WTC11 (cell line): Measurements from ENCODE around the gene IGFN1. TPM values are rescaled to one million over a fixed set of nuclear protein-coding genes. Genes with fewer than 3 reads are reported as not detected.

ENCODE experiments used
- ATAC-seq: fragments of 200-7000 bp; cut with Tn5 transposase; 2 replicates; pipeline ENCODE4 v1.10.0; 2021; ENCODE audit warnings: mild to moderate bottlenecking, moderate library complexity
- CTCF ChIA-PET: fragments of 300-600 bp; sonication (Branson Sonifier 250); formaldehyde crosslinking; loops from one replicate; lab custom pipeline; 2021; ENCODE audit warnings: antibody characterized with exemption; lab: Charles Lee
- POLR2A ChIA-PET: fragments of 350-600 bp; sonication (Branson Sonifier 250); formaldehyde crosslinking; loops from one replicate; lab custom pipeline; 2021; ENCODE audit warnings: antibody characterized with exemption; lab: Charles Lee
- DNase-seq: peaks from one replicate; pipeline ENCODE4 v3.0.0; 2021; ENCODE audit warnings: low spot score
- H3K27ac Mint-ChIP-seq: 2 replicates; pipeline ENCODE4 v1.8.0; 2021; ENCODE audit warnings: mixed read lengths
- H3K27me3 Mint-ChIP-seq: 2 replicates; pipeline ENCODE4 v1.8.0; 2021; ENCODE audit warnings: low read depth, mild to moderate bottlenecking, moderate library complexity, mixed read lengths
- H3K36me3 Mint-ChIP-seq: 2 replicates; pipeline ENCODE4 v1.8.0; 2021; ENCODE audit warnings: mixed read lengths
- H3K4me1 Mint-ChIP-seq: 2 replicates; pipeline ENCODE4 v1.8.0; 2022; ENCODE audit warnings: mixed read lengths
- H3K4me3 Mint-ChIP-seq: 2 replicates; pipeline ENCODE4 v1.8.0; 2021; ENCODE audit warnings: mild to moderate bottlenecking, moderate library complexity, mixed read lengths
- H3K9me3 Mint-ChIP-seq: 2 replicates; pipeline ENCODE4 v1.8.0; 2021; ENCODE audit warnings: mixed read lengths
- ATF1 ChIP-seq: sonication (generic); formaldehyde crosslinking; IDR thresholded peaks from 2 replicates; pipeline ENCODE4 v1.8.1; 2023; ENCODE audit warnings: mild to moderate bottlenecking, moderate library complexity, missing genetic modification reagents
- FOXP1 ChIP-seq: sonication (generic); formaldehyde crosslinking; IDR thresholded peaks from 2 replicates; pipeline ENCODE4 v1.8.0; 2022; ENCODE audit warnings: missing genetic modification reagents, mild to moderate bottlenecking, moderate library complexity, borderline replicate concordance
- GRHL2 ChIP-seq: fragments of 250-450 bp; sonication (Bioruptor Pico); IDR thresholded peaks from 2 replicates; pipeline ENCODE4 v1.8.0; 2022; ENCODE audit warnings: mild to moderate bottlenecking, moderate library complexity; ENCODE audit not compliant: insufficient replicate concordance, severe bottlenecking
- JUN ChIP-seq: sonication (generic); formaldehyde crosslinking; IDR thresholded peaks from 2 replicates; pipeline ENCODE4 v1.8.0; 2023; ENCODE audit warnings: mild to moderate bottlenecking, missing genetic modification reagents
- KAT7 ChIP-seq: sonication (generic); formaldehyde crosslinking; IDR thresholded peaks from 2 replicates; pipeline ENCODE4 v1.8.1; 2023; ENCODE audit warnings: missing genetic modification reagents, mild to moderate bottlenecking, borderline replicate concordance
- TEAD1 ChIP-seq: sonication (generic); formaldehyde crosslinking; IDR thresholded peaks from 2 replicates; pipeline ENCODE4 v1.8.0; 2022; ENCODE audit warnings: mild to moderate bottlenecking, missing genetic modification reagents
- TEAD4 ChIP-seq: sonication (generic); formaldehyde crosslinking; IDR thresholded peaks from 2 replicates; pipeline ENCODE4 v1.8.0; 2022; ENCODE audit warnings: mild to moderate bottlenecking, missing genetic modification reagents
- ZNF396 ChIP-seq: fragments of 250-450 bp; sonication (Bioruptor Pico); IDR thresholded peaks from 2 replicates; pipeline ENCODE4 v1.8.0; 2021; ENCODE audit warnings: mild to moderate bottlenecking, moderate library complexity, borderline replicate concordance
- ZNF416 ChIP-seq: fragments of 250-450 bp; sonication (Bioruptor Pico); IDR thresholded peaks from 2 replicates; pipeline ENCODE4 v1.9.0; 2021; ENCODE audit warnings: mild to moderate bottlenecking, inconsistent platforms
- ZNF423 ChIP-seq: fragments of 250-450 bp; sonication (Bioruptor Pico); IDR thresholded peaks from 2 replicates; pipeline ENCODE4 v2.1.2; 2022; ENCODE audit warnings: mild to moderate bottlenecking, moderate library complexity
- ZNF671 ChIP-seq: fragments of 250-450 bp; sonication (Bioruptor Pico); IDR thresholded peaks from 2 replicates; pipeline ENCODE4 v1.8.0; 2021; ENCODE audit warnings: mild to moderate bottlenecking
- total RNA-seq: library from RNA; stranded (reverse); gene quantifications from 3 replicates; pipeline ENCODE4 v1.2.3, GENCODE V29; 2021
- TF ChIP-seq, protein P1 (sequence below): sonication (generic); formaldehyde crosslinking; IDR thresholded peaks from 2 replicates; pipeline ENCODE4 v1.8.0; 2022; ENCODE audit warnings: missing genetic modification reagents
- TF ChIP-seq, protein P2 (sequence below): sonication (generic); formaldehyde crosslinking; IDR thresholded peaks from 2 replicates; pipeline ENCODE4 v1.8.1; 2023; ENCODE audit warnings: mild to moderate bottlenecking, moderate library complexity, missing genetic modification reagents
- TF ChIP-seq, protein P3 (sequence below): sonication (generic); formaldehyde crosslinking; IDR thresholded peaks from 2 replicates; pipeline ENCODE4 v1.8.1; 2022; ENCODE audit warnings: mild to moderate bottlenecking, missing genetic modification reagents, moderate library complexity, borderline replicate concordance
- TF ChIP-seq, protein P4 (sequence below): fragments of 250-450 bp; sonication (Bioruptor Pico); IDR thresholded peaks from 2 replicates; pipeline ENCODE4 v1.8.0; 2021; ENCODE audit warnings: mild to moderate bottlenecking
- TF ChIP-seq, protein P5 (sequence below): fragments of 250-450 bp; sonication (Bioruptor Pico); IDR thresholded peaks from 2 replicates; pipeline ENCODE4 v1.9.0; 2021; ENCODE audit warnings: moderate library complexity, mild to moderate bottlenecking, inconsistent platforms, borderline replicate concordance
- TF ChIP-seq, protein P6 (sequence below): sonication (generic); formaldehyde crosslinking; IDR thresholded peaks from 2 replicates; pipeline ENCODE4 v1.8.1; 2023; ENCODE audit warnings: mild to moderate bottlenecking, missing genetic modification reagents

IGFN1 gene
- total RNA-seq, 1 experiment from 2014 or later: 0.11 TPM

DNA sequence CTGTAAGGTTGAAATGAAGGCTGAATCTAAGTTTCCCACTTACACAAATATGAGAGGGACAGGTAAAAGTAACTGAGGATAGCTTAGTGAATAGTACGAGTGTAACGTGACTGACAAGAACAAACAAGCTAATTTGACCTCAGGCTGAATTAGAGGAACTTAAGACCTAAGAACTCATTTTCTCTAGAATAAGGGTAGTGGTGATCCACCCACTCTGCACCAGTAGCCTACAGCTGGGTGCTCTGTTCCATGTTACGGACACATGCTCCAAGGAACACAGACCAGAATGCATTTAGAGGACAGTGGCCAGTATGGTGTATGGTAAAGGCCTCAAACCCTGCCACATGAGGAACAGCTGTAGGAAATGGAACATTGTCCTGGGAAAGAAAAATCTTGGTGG, 21.4 kb upstream of the IGFN1 start (continued):
- TF ChIP-seq FOXP1 (CRISPR knock-in tag): no peak
- TF ChIP-seq, protein P1, sequence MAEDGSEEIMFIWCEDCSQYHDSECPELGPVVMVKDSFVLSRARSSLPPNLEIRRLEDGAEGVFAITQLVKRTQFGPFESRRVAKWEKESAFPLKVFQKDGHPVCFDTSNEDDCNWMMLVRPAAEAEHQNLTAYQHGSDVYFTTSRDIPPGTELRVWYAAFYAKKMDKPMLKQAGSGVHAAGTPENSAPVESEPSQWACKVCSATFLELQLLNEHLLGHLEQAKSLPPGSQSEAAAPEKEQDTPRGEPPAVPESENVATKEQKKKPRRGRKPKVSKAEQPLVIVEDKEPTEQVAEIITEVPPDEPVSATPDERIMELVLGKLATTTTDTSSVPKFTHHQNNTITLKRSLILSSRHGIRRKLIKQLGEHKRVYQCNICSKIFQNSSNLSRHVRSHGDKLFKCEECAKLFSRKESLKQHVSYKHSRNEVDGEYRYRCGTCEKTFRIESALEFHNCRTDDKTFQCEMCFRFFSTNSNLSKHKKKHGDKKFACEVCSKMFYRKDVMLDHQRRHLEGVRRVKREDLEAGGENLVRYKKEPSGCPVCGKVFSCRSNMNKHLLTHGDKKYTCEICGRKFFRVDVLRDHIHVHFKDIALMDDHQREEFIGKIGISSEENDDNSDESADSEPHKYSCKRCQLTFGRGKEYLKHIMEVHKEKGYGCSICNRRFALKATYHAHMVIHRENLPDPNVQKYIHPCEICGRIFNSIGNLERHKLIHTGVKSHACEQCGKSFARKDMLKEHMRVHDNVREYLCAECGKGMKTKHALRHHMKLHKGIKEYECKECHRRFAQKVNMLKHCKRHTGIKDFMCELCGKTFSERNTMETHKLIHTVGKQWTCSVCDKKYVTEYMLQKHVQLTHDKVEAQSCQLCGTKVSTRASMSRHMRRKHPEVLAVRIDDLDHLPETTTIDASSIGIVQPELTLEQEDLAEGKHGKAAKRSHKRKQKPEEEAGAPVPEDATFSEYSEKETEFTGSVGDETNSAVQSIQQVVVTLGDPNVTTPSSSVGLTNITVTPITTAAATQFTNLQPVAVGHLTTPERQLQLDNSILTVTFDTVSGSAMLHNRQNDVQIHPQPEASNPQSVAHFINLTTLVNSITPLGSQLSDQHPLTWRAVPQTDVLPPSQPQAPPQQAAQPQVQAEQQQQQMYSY (CRISPR knock-in tag): no peak
- TF ChIP-seq TEAD1: no peak

DNA sequence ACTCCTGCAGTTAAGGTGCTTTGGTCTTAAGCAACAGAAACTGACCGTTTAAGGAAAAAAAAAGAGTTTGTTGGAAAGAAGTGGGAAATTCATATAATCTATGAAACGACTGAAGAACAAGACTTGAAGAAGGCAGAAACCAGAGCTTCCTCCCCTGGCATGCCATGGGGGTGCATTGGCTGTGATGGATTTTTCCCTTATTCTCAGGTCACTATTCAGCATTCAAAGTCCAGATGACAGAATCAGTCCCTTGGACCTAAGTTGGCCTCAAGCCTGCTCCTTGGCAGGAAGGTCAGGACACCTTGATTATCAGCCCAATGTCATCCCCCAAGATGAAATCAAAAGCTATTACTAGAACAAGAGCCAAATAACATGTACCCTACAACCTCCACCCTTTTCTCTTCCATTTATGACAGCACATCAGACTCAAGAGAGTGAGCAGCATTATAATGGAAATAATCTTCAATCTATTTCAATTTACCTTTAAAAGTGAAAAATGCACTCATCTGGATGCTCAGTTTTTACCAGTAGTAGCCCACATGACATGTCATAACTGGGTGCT, 20.6 kb upstream of the IGFN1 start:
- TF ChIP-seq, protein P2, sequence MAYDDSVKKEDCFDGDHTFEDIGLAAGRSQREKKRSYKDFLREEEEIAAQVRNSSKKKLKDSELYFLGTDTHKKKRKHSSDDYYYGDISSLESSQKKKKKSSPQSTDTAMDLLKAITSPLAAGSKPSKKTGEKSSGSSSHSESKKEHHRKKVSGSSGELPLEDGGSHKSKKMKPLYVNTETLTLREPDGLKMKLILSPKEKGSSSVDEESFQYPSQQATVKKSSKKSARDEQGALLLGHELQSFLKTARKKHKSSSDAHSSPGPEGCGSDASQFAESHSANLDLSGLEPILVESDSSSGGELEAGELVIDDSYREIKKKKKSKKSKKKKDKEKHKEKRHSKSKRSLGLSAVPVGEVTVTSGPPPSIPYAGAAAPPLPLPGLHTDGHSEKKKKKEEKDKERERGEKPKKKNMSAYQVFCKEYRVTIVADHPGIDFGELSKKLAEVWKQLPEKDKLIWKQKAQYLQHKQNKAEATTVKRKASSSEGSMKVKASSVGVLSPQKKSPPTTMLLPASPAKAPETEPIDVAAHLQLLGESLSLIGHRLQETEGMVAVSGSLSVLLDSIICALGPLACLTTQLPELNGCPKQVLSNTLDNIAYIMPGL (CRISPR knock-in tag): no peak
- TF ChIP-seq, protein P3, sequence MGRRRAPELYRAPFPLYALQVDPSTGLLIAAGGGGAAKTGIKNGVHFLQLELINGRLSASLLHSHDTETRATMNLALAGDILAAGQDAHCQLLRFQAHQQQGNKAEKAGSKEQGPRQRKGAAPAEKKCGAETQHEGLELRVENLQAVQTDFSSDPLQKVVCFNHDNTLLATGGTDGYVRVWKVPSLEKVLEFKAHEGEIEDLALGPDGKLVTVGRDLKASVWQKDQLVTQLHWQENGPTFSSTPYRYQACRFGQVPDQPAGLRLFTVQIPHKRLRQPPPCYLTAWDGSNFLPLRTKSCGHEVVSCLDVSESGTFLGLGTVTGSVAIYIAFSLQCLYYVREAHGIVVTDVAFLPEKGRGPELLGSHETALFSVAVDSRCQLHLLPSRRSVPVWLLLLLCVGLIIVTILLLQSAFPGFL (CRISPR knock-in tag): no peak
- TF ChIP-seq, protein P4, sequence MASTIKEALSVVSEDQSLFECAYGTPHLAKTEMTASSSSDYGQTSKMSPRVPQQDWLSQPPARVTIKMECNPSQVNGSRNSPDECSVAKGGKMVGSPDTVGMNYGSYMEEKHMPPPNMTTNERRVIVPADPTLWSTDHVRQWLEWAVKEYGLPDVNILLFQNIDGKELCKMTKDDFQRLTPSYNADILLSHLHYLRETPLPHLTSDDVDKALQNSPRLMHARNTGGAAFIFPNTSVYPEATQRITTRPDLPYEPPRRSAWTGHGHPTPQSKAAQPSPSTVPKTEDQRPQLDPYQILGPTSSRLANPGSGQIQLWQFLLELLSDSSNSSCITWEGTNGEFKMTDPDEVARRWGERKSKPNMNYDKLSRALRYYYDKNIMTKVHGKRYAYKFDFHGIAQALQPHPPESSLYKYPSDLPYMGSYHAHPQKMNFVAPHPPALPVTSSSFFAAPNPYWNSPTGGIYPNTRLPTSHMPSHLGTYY: no peak
- TF ChIP-seq TEAD4 (CRISPR knock-in tag) (no peak), ZNF416 (CRISPR knock-in tag) (no peak), FOXP1 (CRISPR knock-in tag) (no peak), JUN (CRISPR knock-in tag) (no peak), ZNF671 (CRISPR knock-in tag) (no peak), KAT7 (CRISPR knock-in tag) (no peak), ATF1 (CRISPR knock-in tag) (no peak), ZNF396 (no peak), ZNF423 (no peak), GRHL2 (no peak)
- TF ChIP-seq, protein P5, sequence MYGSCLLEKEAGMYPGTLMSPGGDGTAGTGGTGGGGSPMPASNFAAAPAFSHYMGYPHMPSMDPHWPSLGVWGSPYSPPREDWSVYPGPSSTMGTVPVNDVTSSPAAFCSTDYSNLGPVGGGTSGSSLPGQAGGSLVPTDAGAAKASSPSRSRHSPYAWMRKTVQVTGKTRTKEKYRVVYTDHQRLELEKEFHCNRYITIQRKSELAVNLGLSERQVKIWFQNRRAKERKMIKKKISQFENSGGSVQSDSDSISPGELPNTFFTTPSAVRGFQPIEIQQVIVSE: no peak
- TF ChIP-seq, protein P6, sequence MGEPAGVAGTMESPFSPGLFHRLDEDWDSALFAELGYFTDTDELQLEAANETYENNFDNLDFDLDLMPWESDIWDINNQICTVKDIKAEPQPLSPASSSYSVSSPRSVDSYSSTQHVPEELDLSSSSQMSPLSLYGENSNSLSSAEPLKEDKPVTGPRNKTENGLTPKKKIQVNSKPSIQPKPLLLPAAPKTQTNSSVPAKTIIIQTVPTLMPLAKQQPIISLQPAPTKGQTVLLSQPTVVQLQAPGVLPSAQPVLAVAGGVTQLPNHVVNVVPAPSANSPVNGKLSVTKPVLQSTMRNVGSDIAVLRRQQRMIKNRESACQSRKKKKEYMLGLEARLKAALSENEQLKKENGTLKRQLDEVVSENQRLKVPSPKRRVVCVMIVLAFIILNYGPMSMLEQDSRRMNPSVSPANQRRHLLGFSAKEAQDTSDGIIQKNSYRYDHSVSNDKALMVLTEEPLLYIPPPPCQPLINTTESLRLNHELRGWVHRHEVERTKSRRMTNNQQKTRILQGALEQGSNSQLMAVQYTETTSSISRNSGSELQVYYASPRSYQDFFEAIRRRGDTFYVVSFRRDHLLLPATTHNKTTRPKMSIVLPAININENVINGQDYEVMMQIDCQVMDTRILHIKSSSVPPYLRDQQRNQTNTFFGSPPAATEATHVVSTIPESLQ (CRISPR knock-in tag): no peak
- TF ChIP-seq, protein P1 (CRISPR knock-in tag): no peak
- ATAC-seq (no peak), DNase-seq (no peak)
- Mint-ChIP-seq H3K36me3 (no peaks in the 10 kb centered on the region), H3K27me3 (peaks cover 34% of the 10 kb centered on the region), H3K4me1 (peaks cover 13% of the 10 kb centered on the region), H3K4me3 (peak overlapping the region; percentile 77), H3K27ac (no peak overlapping the region), H3K9me3 (no peaks in the 10 kb centered on the region)
- CTCF ChIA-PET: interaction anchor here (1.0 to 2.3 kb wide), 3 partner anchors 16 to 53 kb away, joined by 3 to 7 read pairs (median 4); partner anchors contain the start of gene TMEM9
- POLR2A ChIA-PET: interaction anchor here (0.6 kb wide), 1 partner anchor 56 kb away, joined by 9 read pairs; no protein-coding TSS in a partner anchor
